ENCODE measurements around the gene ARFIP1. TPM values are rescaled to one million over a fixed set of nuclear protein-coding genes. Genes with fewer than 3 reads are reported as not detected.
A peak's percentile ranks its signal among the peaks of the same experiment; 100 is the strongest.

The ARFIP1 gene
- total RNA-seq, 1 donor from 2014 or later: 32.5 TPM

DNA sequence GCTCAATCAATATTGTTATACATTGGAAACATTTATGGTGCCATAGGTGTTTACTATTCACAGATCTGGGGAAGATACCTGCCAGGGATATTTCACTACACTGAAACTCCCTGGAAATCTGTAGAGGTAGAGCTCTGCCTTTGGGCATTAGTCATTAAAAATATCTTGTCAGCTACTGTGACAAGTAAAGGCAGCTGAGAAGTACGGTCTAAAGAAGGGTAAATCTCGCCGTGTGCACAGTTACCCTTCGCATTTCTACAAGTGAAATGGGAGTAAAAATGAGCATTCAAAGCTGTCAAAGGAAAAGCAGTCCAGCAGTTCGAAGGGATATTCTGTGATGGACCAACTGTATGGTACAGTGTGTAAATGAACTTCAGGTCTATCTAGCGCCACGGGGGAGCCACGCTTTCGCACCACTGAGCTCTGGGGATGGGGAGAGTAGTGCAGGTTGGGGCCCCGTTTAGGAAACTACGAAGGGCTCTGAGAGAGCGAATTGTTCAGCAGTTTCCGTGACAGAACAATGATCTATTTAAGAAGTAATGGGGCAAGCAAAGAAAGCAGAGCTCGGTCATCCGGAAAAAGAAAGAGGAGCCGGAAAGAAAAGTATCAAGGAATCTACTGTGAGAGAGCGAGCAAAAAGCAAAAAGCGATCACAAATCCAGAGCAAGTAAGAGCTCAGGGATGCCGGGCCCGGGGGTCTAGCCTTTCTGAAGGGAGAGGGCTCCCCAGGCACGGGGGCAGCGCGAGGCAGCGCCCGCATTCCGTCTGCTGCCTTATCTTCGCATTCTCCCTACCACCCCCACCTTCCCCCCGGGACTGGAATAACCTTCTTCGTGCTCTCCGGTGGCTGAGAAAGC is 870 bp upstream of the ARFIP1 start:
- Mint-ChIP-seq H3K27ac (peak overlapping the region; percentile 100), H3K4me3 (peak overlapping the region; percentile 100), H3K36me3 (no peaks in the 10 kb centered on the region), H3K27me3 (no peaks in the 10 kb centered on the region), H3K9me3 (no peaks in the 10 kb centered on the region), H3K4me1 (ENCODE audit: unreplicated experiment) (peaks cover 34% of the 10 kb centered on the region)
- TF ChIP-seq, protein P1, sequence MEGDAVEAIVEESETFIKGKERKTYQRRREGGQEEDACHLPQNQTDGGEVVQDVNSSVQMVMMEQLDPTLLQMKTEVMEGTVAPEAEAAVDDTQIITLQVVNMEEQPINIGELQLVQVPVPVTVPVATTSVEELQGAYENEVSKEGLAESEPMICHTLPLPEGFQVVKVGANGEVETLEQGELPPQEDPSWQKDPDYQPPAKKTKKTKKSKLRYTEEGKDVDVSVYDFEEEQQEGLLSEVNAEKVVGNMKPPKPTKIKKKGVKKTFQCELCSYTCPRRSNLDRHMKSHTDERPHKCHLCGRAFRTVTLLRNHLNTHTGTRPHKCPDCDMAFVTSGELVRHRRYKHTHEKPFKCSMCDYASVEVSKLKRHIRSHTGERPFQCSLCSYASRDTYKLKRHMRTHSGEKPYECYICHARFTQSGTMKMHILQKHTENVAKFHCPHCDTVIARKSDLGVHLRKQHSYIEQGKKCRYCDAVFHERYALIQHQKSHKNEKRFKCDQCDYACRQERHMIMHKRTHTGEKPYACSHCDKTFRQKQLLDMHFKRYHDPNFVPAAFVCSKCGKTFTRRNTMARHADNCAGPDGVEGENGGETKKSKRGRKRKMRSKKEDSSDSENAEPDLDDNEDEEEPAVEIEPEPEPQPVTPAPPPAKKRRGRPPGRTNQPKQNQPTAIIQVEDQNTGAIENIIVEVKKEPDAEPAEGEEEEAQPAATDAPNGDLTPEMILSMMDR (conservative IDR thresholded peaks at IDR 0.05): no peak
- DNase-seq (ENCODE audit: extremely low spot score, unreplicated experiment): no peak

DNA sequence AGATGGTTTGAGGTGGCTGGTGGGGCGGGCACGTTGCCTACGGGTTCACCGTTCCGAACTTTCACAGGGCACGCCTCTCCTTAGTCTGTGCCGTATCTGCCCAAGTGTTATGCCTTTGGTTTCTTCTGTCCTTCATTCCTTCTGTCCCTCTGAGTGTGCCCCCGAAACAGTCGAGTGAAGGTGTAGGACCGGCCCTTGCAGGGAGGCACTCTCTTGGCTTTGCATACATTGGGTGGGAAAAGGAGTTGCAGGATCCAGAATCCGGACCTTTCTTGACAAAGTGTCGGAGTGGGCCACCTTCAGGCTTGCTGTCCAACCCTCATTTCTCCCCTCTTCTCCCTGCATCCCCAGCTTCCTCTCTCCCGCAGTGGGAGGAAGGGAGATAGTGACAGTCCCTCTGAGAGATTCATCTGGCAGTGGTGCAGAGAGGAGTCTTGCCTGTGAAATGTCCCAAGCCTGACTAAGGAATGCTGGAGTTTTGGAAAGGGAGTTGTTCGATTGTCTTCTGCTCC is 569 bp downstream of the ARFIP1 start:
- Mint-ChIP-seq H3K4me3 (peak overlapping the region; percentile 100), H3K9me3 (no peaks in the 10 kb centered on the region), H3K27me3 (no peaks in the 10 kb centered on the region), H3K27ac (peak overlapping the region; percentile 100), H3K4me1 (ENCODE audit: unreplicated experiment) (peaks cover 39% of the 10 kb centered on the region), H3K36me3 (no peaks in the 10 kb centered on the region)
- no peak for DNase-seq (ENCODE audit: extremely low spot score, unreplicated experiment)
- TF ChIP-seq, protein P1 (conservative IDR thresholded peaks at IDR 0.05): no peak

DNA sequence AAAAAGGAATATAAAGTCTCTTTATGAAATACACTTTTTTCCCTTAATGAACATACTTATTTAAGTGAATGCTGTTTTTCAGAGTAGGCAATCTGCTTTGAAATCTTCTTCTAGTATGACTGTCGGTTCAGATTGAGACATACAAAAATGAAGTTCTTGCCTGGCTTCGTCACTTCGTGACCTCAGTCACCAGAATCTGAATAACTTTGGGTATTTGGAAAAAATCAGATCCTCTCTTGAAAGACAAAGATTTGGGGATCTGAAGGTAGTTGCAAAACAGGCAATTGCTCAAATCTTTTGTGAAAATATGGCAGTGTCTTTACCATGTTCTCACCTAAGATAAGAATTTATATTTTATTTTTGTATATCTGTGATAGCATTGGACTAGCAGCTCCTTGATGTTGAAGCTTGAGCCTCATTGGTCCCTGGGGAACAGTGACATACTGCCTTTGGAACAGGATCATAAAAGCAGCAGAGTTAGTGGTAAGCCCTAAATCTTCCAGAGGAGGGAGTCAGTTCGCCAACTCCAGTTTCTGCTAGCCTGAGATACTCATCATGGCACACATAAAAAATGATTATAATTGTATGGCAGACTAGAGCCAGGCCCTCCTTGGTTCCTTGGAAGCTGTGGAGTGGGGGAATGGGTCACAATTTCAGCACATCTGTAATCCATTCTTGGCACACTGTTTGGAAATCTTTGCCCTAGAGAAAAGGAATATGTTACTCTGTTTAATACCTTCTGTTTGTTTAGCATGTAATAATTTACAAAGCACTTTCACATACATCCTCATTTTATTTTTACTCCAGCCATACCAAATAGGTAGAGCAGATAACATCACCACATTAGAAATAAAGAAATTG is 5.0 kb downstream of the ARFIP1 start:
- no peak for DNase-seq (ENCODE audit: extremely low spot score, unreplicated experiment)
- H3K27me3 Mint-ChIP-seq: no peaks in the 10 kb centered on the region
- TF ChIP-seq, protein P1 (conservative IDR thresholded peaks at IDR 0.05): peak; percentile 39
- no peak overlapping the region for H3K27ac Mint-ChIP-seq
- peaks cover 39% of the 10 kb centered on the region for H3K4me1 Mint-ChIP-seq (ENCODE audit: unreplicated experiment)
- peaks cover 3% of the 10 kb centered on the region for H3K36me3 Mint-ChIP-seq
- no peak overlapping the region for H3K4me3 Mint-ChIP-seq
- no peaks in the 10 kb centered on the region for H3K9me3 Mint-ChIP-seq

DNA sequence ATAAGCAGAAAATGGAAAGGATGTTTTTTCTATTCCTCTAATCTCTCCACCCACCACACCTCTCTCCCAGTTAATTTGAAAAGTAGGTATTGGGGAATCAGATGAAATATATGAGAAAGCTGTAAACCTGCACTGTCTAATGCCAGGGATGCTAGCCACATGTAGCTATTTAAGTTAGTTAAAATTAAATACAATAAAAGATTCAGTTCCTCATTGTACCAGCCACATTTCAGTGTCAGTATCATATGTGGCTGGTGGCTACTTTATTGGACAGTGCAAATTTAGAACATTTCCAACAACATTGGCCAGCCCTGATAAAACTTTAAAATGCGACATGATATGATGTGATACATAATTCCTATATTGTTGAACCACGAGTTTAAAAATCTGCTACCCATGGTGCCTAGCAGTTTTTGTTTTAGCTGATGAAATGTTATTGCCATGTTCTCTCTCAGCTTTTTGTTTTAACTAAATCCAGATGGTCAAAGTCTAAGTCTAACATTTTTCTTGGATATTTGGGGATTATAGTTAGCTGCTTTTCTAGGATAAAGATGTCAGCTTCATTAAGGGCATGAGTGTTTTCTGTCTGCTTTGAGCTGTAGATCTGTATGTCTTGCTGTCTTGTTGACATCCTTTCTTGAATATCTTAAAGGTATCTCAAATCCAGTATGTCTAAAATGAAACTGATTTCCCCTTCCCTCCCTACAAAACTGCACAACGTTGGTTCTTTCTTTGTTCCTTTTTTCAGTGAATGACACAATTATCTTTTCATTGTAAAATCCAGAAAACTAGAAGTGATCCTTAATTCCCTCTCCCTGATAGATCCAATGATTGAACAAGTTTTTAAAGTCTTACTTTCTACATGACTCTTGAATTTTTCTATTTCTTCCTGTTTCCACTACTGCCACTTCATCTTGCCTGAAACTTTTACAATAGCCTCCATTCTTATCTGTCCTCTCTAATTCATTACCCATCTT is 6.2 kb downstream of the ARFIP1 start:
- TF ChIP-seq, protein P1 (conservative IDR thresholded peaks at IDR 0.05): no peak
- Mint-ChIP-seq H3K4me1 (ENCODE audit: unreplicated experiment) (peaks cover 34% of the 10 kb centered on the region), H3K9me3 (no peaks in the 10 kb centered on the region), H3K27me3 (no peaks in the 10 kb centered on the region), H3K4me3 (peak overlapping the region; percentile 2), H3K36me3 (peaks cover 3% of the 10 kb centered on the region), H3K27ac (peak overlapping the region; percentile 62)
- DNase-seq (ENCODE audit: extremely low spot score, unreplicated experiment): no peak

DNA sequence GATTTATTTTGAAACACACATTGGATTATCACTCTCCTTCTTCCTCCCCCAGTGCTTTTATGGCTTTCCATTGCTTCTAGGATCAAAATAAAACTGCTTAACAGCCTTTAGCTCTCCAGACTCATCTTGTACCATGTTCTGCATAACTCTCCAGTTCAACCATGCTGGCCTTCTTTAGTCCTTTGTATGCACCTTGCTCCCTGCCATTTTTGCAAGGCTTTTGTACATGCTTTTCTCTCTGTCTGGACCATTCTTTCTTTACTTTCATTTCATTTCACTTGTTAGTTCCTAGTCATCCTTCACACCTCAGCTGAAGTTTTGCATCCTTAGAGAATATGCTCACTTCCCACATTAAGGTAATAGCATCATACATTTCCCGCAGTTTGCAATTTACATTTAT is 6.9 kb downstream of the ARFIP1 start:
- Mint-ChIP-seq H3K4me3 (peak overlapping the region; percentile 2), H3K27me3 (no peaks in the 10 kb centered on the region), H3K9me3 (no peaks in the 10 kb centered on the region), H3K27ac (peak overlapping the region; percentile 62), H3K4me1 (ENCODE audit: unreplicated experiment) (peaks cover 32% of the 10 kb centered on the region), H3K36me3 (peaks cover 3% of the 10 kb centered on the region)
- no peak for DNase-seq (ENCODE audit: extremely low spot score, unreplicated experiment)
- TF ChIP-seq, protein P1 (conservative IDR thresholded peaks at IDR 0.05): no peak

All from type B pancreatic cell (in vitro differentiated cells).